ENCODE results near the gene DUS3L. TPM values are rescaled to one million over a fixed set of nuclear protein-coding genes. Genes with fewer than 3 reads are reported as not detected.

DUS3L gene
- 61.8 and 67.0 TPM in 2 replicates for total RNA-seq (2021)
- long read RNA-seq, transcript DUS3L-201 (13 exons, 2,113 nt) = major isoform, 241 of 320 reads
- long read RNA-seq, partial matches to known transcripts = 27 of 320 reads
- long read RNA-seq, other reads (novel, unspliced or antisense) = 48 of 320 reads

- TF ChIP-seq CTCF (conservative IDR thresholded peaks at IDR 0.05) = no peak
- peak within 1 kb of the TSS; percentile 100 for H3K27ac Mint-ChIP-seq
- H4K20me1 ChIP-seq (ENCODE audit: control insufficient read depth, insufficient read depth, insufficient read length) = no peaks in the 10 kb centered on the region
- H3K23me2 ChIP-seq (ENCODE audit: insufficient read length, low read depth, low read length, poor library complexity, severe bottlenecking) = no peaks in the 10 kb centered on the region
- no peak within 1 kb of the TSS for H2BK120ac ChIP-seq (ENCODE audit: low read depth, low read length, poor library complexity, severe bottlenecking)
- H3K9ac ChIP-seq (ENCODE audit: extremely low read depth, insufficient read length, low read length) = peak within 1 kb of the TSS; percentile 49
- peak; percentile 99 for DNase-seq
- H3K4me2 ChIP-seq (ENCODE audit: insufficient read depth, insufficient read length, low read length) = peak within 1 kb of the TSS; percentile 28
- H3K4me3 Mint-ChIP-seq = peak within 1 kb of the TSS; percentile 100
- H4K8ac ChIP-seq (replicated peaks; ENCODE audit: insufficient read length, low read depth, low read length) = no peak within 1 kb of the TSS
- peaks cover 2% of the 10 kb centered on the region for H3K27me3 Mint-ChIP-seq (ENCODE audit: low read depth)
- H3T11ph ChIP-seq (ENCODE audit: low read length) = no peak within 1 kb of the TSS
- H2BK20ac ChIP-seq (ENCODE audit: low read depth, low read length, poor library complexity, severe bottlenecking) = no peak within 1 kb of the TSS
- H3K79me2 ChIP-seq (ENCODE audit: insufficient read depth, low read length) = no peaks in the 10 kb centered on the region
- no peak within 1 kb of the TSS for H4K91ac ChIP-seq (ENCODE audit: insufficient read length, low read depth, low read length)
- no peaks in the 10 kb centered on the region; a peak in 2 of 5 replicates for H3K9me3 Mint-ChIP-seq
- peak within 1 kb of the TSS; percentile 61 for H3K18ac ChIP-seq (ENCODE audit: insufficient read length, low read depth, low read length)
- no peak within 1 kb of the TSS for H2BK12ac ChIP-seq (ENCODE audit: insufficient read length, low read depth, low read length)
- no peaks in the 10 kb centered on the region for H3K4me1 ChIP-seq (ENCODE audit: insufficient read depth, low read length)
- H3K27me3 ChIP-seq (ENCODE audit: insufficient read depth, low read length) = no peaks in the 10 kb centered on the region
- no peak within 1 kb of the TSS for H3K56ac ChIP-seq (ENCODE audit: insufficient read length, low read depth, low read length)
- no peak within 1 kb of the TSS for H2BK5ac ChIP-seq (ENCODE audit: insufficient read length, low read length)
- H3K4ac ChIP-seq (ENCODE audit: low read depth, low read length) = no peak within 1 kb of the TSS; the same call in 1 of the 2 replicates
- peaks cover 0 to 8% of the 10 kb centered on the region in 2 experiments; a peak in 3 of 4 replicates for H3K4me1 Mint-ChIP-seq
- no peak within 1 kb of the TSS for H3K23ac ChIP-seq (ENCODE audit: insufficient read length, low read depth, low read length)
- H3K27ac ChIP-seq (ENCODE audit: insufficient read length, low read depth, low read length) = peak within 1 kb of the TSS; percentile 2
- H3K36me3 Mint-ChIP-seq (ENCODE audit: insufficient read depth in 1 of 3, low read depth in 3 of 3) = peaks cover 23 to 41% (median 35%) of the 10 kb centered on the region in 3 experiments
- no peaks in the 10 kb centered on the region for H3K9me3 ChIP-seq (ENCODE audit: control insufficient read depth, low read depth, low read length)
- H3K79me1 ChIP-seq (ENCODE audit: insufficient read depth, low read depth, low read length, poor library complexity, severe bottlenecking) = no peaks in the 10 kb centered on the region
- no peak within 1 kb of the TSS for H2BK15ac ChIP-seq (ENCODE audit: low read depth, low read length)
- H3K14ac ChIP-seq (ENCODE audit: insufficient read depth, low read length) = peak within 1 kb of the TSS; percentile 29; the same call in 1 of the 2 replicates
- H2AK5ac ChIP-seq (ENCODE audit: insufficient read length, low read length) = no peak within 1 kb of the TSS
- no peak within 1 kb of the TSS for H4K5ac ChIP-seq (ENCODE audit: insufficient read length, low read depth, low read length)
- no CpG with 5 or more reads among the region's 72 CpGs for WGBS (ENCODE audit: extremely low coverage, insufficient read length, low lambda C conversion rate)
- no peak within 1 kb of the TSS for H2AFZ ChIP-seq (ENCODE audit: low read length)
Measured at GRCh38 chr19:5790559-5791520, at the start of gene DUS3L. Gene DUS3L (minus strand): TSS chr19:5791163. CDS start chr19:5791141, 22 bp downstream.
